Upper lobe of right lung (tissue), 1 donor: Measurements from ENCODE around the gene CCL1. TPM values are rescaled to one million over a fixed set of nuclear protein-coding genes. Genes with fewer than 3 reads are reported as not detected.

Experiments
- ATAC-seq: fragments of 200-7000 bp; cut with Tn5 transposase; one replicate; pipeline ENCODE4 v1.9.1; 2020; ENCODE audit warnings: mild to moderate bottlenecking, moderate library complexity
- DNase-seq: peaks from one replicate; pipeline ENCODE4 v3.0.0-alpha.2; 2020
- H3K27ac ChIP-seq: fragments of 200-600 bp; one replicate; pipeline ENCODE4 v1.8.0; 2022
- H3K27me3 ChIP-seq: fragments of 200-600 bp; one replicate; pipeline ENCODE4 v1.8.0; 2022; ENCODE audit warnings: mild to moderate bottlenecking
- H3K36me3 ChIP-seq: fragments of 200-600 bp; one replicate; pipeline ENCODE4 v1.8.0; 2022
- H3K4me1 ChIP-seq: fragments of 200-600 bp; one replicate; pipeline ENCODE4 v1.8.0; 2022
- H3K4me3 ChIP-seq: fragments of 200-600 bp; one replicate; pipeline ENCODE4 v1.8.0; 2022; ENCODE audit warnings: mild to moderate bottlenecking
- H3K9me3 ChIP-seq: fragments of 200-600 bp; one replicate; pipeline ENCODE4 v1.8.0; 2022
- CTCF ChIP-seq: fragments of 200-600 bp; IDR thresholded peaks from one replicate; pipeline ENCODE4 v1.8.0; 2022; ENCODE audit warnings: antibody characterized with exemption
- intact Hi-C: fragments of 100-400 bp; cut with DNase I; formaldehyde crosslinking; loops from one replicate; pipeline ENCODE4 v1.11.0; 2022
- total RNA-seq: library from RNA; stranded (reverse); fragmentation: NEBNext Ultra II Directional; extraction: Animal tissue kit (Norgen Biotek cat#: 25700); gene quantifications from one replicate; pipeline ENCODE4 v1.2.1, GENCODE V29; 2021
- donor health status: DM: no; HTN: yes; CAD: no; lungs with severe emphysema.

The CCL1 gene
- total RNA-seq, 1 donor from 2014 or later, result not detected

GRCh38 chr17:34397265-34397664, 34.2 kb upstream of the CCL1 start:
- no peak for TF ChIP-seq CTCF
- H3K36me3 ChIP-seq, result no peaks in the 10 kb centered on the region
- ATAC-seq (no peak), DNase-seq (no peak)
- no peaks in the 10 kb centered on the region for H3K4me1 ChIP-seq
- no peaks in the 10 kb centered on the region for H3K27me3 ChIP-seq
- intact Hi-C loops, result no loop called here
- no peak overlapping the region for H3K27ac ChIP-seq
- no peak overlapping the region for H3K4me3 ChIP-seq
- no peaks in the 10 kb centered on the region for H3K9me3 ChIP-seq

GRCh38 chr17:34393401-34393800, 30.4 kb upstream of the CCL1 start:
- Histone ChIP-seq H3K36me3 (no peaks in the 10 kb centered on the region), H3K4me1 (no peaks in the 10 kb centered on the region), H3K9me3 (no peaks in the 10 kb centered on the region), H3K4me3 (no peak overlapping the region), H3K27ac (no peak overlapping the region), H3K27me3 (no peaks in the 10 kb centered on the region)
- no peak for ATAC-seq
- intact Hi-C loops, result no loop called here
- TF ChIP-seq CTCF, result no peak
- DNase-seq, result no peak

GRCh38 chr17:34391241-34391640, 28.2 kb upstream of the CCL1 start:
- no peak overlapping the region for H3K4me3 ChIP-seq
- H3K27ac ChIP-seq, result no peak overlapping the region
- H3K36me3 ChIP-seq, result no peaks in the 10 kb centered on the region
- no peak for TF ChIP-seq CTCF
- ATAC-seq (no peak), DNase-seq (no peak)
- H3K27me3 ChIP-seq, result no peaks in the 10 kb centered on the region
- no peaks in the 10 kb centered on the region for H3K9me3 ChIP-seq
- H3K4me1 ChIP-seq, result no peaks in the 10 kb centered on the region
- intact Hi-C loops, result no loop called here

- no peak for DNase-seq
- no peaks in the 10 kb centered on the region for H3K36me3 ChIP-seq
- no peak for ATAC-seq
These were observed 27.6 kb upstream of the CCL1 start for GRCh38 chr17:34390649-34391048.

GRCh38 chr17:34389126-34389750, 26.2 kb upstream of the CCL1 start:
- H3K9me3 ChIP-seq, result no peaks in the 10 kb centered on the region
- TF ChIP-seq CTCF, result no peak
- ATAC-seq, result no peak

More at GRCh38 chr17:34390649-34391048, 27.6 kb upstream of the CCL1 start:
- intact Hi-C loops, result no loop called here
- H3K9me3 ChIP-seq, result no peaks in the 10 kb centered on the region
- no peak for TF ChIP-seq CTCF
- H3K4me1 ChIP-seq, result no peaks in the 10 kb centered on the region
- H3K27ac ChIP-seq, result no peak overlapping the region
- H3K4me3 ChIP-seq, result no peak overlapping the region
- no peaks in the 10 kb centered on the region for H3K27me3 ChIP-seq

GRCh38 chr17:34387566-34387965, 24.5 kb upstream of the CCL1 start:
- intact Hi-C loops, result no loop called here
- Histone ChIP-seq H3K4me3 (no peak overlapping the region), H3K4me1 (no peaks in the 10 kb centered on the region), H3K27me3 (no peaks in the 10 kb centered on the region), H3K36me3 (no peaks in the 10 kb centered on the region), H3K27ac (no peak overlapping the region), H3K9me3 (no peaks in the 10 kb centered on the region)
- ATAC-seq, result no peak
- TF ChIP-seq CTCF, result no peak
- no peak for DNase-seq

More at GRCh38 chr17:34389126-34389750, 26.2 kb upstream of the CCL1 start:
- Histone ChIP-seq H3K36me3 (no peaks in the 10 kb centered on the region), H3K27me3 (no peaks in the 10 kb centered on the region), H3K27ac (no peak overlapping the region), H3K4me3 (no peak overlapping the region), H3K4me1 (no peaks in the 10 kb centered on the region)
- intact Hi-C loops, result no loop called here
- DNase-seq, result no peak
